Sciatic nerve (tissue), 2 donors: ENCODE results near the gene SARDH. TPM values are rescaled to one million over a fixed set of nuclear protein-coding genes. Genes with fewer than 3 reads are reported as not detected.
A peak's percentile ranks its signal among the peaks of the same experiment; 100 is the strongest.

Experiments used
- ATAC-seq: fragments of 200-7000 bp; cut with Tn5 transposase; one replicate; pipeline ENCODE4 v1.9.1; 2020; ENCODE audit warnings: mild to moderate bottlenecking, moderate library complexity
- DNase-seq: peaks from one replicate; pipeline ENCODE4 v3.0.0-alpha.2; 2020; ENCODE audit warnings: low spot score
- intact Hi-C: fragments of 100-400 bp; cut with DNase I; formaldehyde crosslinking; loops from one replicate; pipeline ENCODE4 v1.14.2; 2022
- total RNA-seq: library from RNA; stranded (reverse); fragmentation: NEBNext Ultra II Directional; extraction: Animal tissue kit (Norgen Biotek cat#: 25700); gene quantifications from one replicate; pipeline ENCODE4 v1.2.1, GENCODE V29; 2021
- donor health status: DM: no; HTN: no; CAD: no.
- donor health status: DM: no; HTN: no; CAD: no.

The SARDH gene
- total RNA-seq, 1 donor from 2014 or later = 6.0 TPM

GRCh38 chr9:133738640-133739225 lies 581 bp upstream of the SARDH start:
- no peak for ATAC-seq
- intact Hi-C loops = no loop called here
- no peak for DNase-seq

GRCh38 chr9:133737071-133737773 lies 930 bp downstream of the SARDH start:
- ATAC-seq (peak; percentile 6), DNase-seq (no peak)
- intact Hi-C loops = no loop called here

GRCh38 chr9:133735931-133736330 lies 2.2 kb downstream of the SARDH start:
- no peak for ATAC-seq
- no peak for DNase-seq
- intact Hi-C loops = no loop called here

GRCh38 chr9:133735415-133735775 lies 2.8 kb downstream of the SARDH start:
- no peak for ATAC-seq
- no peak for DNase-seq
- intact Hi-C loops = no loop called here

GRCh38 chr9:133734590-133735414 lies 3.4 kb downstream of the SARDH start:
- ATAC-seq = no peak
- no peak for DNase-seq
- intact Hi-C loops = no loop called here

- ATAC-seq = no peak
- no peak for DNase-seq
- intact Hi-C loops = no loop called here
Observed at GRCh38 chr9:133733796-133734533, 4.2 kb downstream of the SARDH start.

GRCh38 chr9:133733421-133733795 lies 4.7 kb downstream of the SARDH start:
- no peak for ATAC-seq
- intact Hi-C loops = no loop called here

GRCh38 chr9:133732639-133733408 lies 5.3 kb downstream of the SARDH start:
- intact Hi-C loops = no loop called here
- ATAC-seq (no peak), DNase-seq (no peak)

More at GRCh38 chr9:133733421-133733795, 4.7 kb downstream of the SARDH start:
- no peak for DNase-seq

GRCh38 chr9:133731876-133732638 lies 6.1 kb downstream of the SARDH start:
- ATAC-seq (peak; percentile 31), DNase-seq (no peak)
- intact Hi-C loops = no loop called here

- intact Hi-C loops = no loop called here
- no peak for DNase-seq
- no peak for ATAC-seq
Observed at GRCh38 chr9:133730994-133731715, 7.0 kb downstream of the SARDH start.

- ATAC-seq (no peak), DNase-seq (no peak)
- intact Hi-C loops = no loop called here
Observed at GRCh38 chr9:133729617-133730281, 8.4 kb downstream of the SARDH start.

- intact Hi-C loops = no loop called here
- no peak for DNase-seq
- ATAC-seq = no peak
Observed at GRCh38 chr9:133728856-133729616, 9.1 kb downstream of the SARDH start.

- no peak for DNase-seq
- intact Hi-C loops = no loop called here
- no peak for ATAC-seq
Observed at GRCh38 chr9:133727876-133728441, 10.2 kb downstream of the SARDH start.

GRCh38 chr9:133727277-133727875 lies 10.8 kb downstream of the SARDH start:
- DNase-seq (no peak), ATAC-seq (no peak)
- intact Hi-C loops = no loop called here

GRCh38 chr9:133726401-133727276 lies 11.5 kb downstream of the SARDH start:
- intact Hi-C loops = no loop called here
- peak; percentile 72 for DNase-seq
- peak; percentile 88 for ATAC-seq
